ENCODE measurements around the gene CPNE1.

CPNE1 gene

DNA sequence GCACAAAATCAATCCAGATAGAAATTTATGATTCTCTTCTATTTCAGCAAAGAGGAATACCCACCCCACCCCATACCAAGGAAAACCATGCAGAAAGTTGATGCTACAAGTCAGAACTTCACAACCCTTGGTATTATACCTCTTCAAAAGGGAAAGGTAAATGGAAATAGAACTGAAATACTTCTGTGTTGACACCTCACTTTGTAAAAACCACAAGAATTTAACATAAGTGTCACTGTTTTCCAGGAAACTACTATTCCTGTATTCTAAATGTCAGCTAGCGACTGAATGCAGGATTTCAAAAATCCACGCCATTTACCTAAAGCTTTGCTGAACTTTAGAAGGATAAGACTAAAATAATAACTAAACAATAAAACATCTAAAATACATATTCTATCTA is 3.6 kb downstream of the CPNE1 start:
- H3K4me3 ChIP-seq (replicated peaks; ENCODE audit: insufficient read depth, low read length), result no peak overlapping the region
- no peaks in the 10 kb centered on the region for H3K27me3 ChIP-seq (ENCODE audit: insufficient read depth, poor library complexity, severe bottlenecking)
- TF ChIP-seq, protein P1, sequence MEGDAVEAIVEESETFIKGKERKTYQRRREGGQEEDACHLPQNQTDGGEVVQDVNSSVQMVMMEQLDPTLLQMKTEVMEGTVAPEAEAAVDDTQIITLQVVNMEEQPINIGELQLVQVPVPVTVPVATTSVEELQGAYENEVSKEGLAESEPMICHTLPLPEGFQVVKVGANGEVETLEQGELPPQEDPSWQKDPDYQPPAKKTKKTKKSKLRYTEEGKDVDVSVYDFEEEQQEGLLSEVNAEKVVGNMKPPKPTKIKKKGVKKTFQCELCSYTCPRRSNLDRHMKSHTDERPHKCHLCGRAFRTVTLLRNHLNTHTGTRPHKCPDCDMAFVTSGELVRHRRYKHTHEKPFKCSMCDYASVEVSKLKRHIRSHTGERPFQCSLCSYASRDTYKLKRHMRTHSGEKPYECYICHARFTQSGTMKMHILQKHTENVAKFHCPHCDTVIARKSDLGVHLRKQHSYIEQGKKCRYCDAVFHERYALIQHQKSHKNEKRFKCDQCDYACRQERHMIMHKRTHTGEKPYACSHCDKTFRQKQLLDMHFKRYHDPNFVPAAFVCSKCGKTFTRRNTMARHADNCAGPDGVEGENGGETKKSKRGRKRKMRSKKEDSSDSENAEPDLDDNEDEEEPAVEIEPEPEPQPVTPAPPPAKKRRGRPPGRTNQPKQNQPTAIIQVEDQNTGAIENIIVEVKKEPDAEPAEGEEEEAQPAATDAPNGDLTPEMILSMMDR (IDR thresholded peaks at IDR 0.05; ENCODE audit: insufficient read depth, low read length), result no peak
- TF ChIP-seq POLR2AphosphoS5 (IDR thresholded peaks at IDR 0.05; ENCODE audit: low read depth), result no peak
- TF ChIP-seq, protein P2, sequence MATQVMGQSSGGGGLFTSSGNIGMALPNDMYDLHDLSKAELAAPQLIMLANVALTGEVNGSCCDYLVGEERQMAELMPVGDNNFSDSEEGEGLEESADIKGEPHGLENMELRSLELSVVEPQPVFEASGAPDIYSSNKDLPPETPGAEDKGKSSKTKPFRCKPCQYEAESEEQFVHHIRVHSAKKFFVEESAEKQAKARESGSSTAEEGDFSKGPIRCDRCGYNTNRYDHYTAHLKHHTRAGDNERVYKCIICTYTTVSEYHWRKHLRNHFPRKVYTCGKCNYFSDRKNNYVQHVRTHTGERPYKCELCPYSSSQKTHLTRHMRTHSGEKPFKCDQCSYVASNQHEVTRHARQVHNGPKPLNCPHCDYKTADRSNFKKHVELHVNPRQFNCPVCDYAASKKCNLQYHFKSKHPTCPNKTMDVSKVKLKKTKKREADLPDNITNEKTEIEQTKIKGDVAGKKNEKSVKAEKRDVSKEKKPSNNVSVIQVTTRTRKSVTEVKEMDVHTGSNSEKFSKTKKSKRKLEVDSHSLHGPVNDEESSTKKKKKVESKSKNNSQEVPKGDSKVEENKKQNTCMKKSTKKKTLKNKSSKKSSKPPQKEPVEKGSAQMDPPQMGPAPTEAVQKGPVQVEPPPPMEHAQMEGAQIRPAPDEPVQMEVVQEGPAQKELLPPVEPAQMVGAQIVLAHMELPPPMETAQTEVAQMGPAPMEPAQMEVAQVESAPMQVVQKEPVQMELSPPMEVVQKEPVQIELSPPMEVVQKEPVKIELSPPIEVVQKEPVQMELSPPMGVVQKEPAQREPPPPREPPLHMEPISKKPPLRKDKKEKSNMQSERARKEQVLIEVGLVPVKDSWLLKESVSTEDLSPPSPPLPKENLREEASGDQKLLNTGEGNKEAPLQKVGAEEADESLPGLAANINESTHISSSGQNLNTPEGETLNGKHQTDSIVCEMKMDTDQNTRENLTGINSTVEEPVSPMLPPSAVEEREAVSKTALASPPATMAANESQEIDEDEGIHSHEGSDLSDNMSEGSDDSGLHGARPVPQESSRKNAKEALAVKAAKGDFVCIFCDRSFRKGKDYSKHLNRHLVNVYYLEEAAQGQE (IDR thresholded peaks at IDR 0.05; ENCODE audit: insufficient replicate concordance, low read depth), result no peak
- no peak for TF ChIP-seq GABPA (IDR thresholded peaks at IDR 0.05; ENCODE audit: low read depth)
- TF ChIP-seq SPI1 (IDR thresholded peaks at IDR 0.05; ENCODE audit: borderline replicate concordance, low read depth), result no peak
- no peak overlapping the region; the same call in 1 of the 2 replicates for H3K27ac ChIP-seq (replicated peaks)
- no peak for DNase-seq (ENCODE audit: low read depth in 1 of 2, low spot score in 1 of 2)

DNA sequence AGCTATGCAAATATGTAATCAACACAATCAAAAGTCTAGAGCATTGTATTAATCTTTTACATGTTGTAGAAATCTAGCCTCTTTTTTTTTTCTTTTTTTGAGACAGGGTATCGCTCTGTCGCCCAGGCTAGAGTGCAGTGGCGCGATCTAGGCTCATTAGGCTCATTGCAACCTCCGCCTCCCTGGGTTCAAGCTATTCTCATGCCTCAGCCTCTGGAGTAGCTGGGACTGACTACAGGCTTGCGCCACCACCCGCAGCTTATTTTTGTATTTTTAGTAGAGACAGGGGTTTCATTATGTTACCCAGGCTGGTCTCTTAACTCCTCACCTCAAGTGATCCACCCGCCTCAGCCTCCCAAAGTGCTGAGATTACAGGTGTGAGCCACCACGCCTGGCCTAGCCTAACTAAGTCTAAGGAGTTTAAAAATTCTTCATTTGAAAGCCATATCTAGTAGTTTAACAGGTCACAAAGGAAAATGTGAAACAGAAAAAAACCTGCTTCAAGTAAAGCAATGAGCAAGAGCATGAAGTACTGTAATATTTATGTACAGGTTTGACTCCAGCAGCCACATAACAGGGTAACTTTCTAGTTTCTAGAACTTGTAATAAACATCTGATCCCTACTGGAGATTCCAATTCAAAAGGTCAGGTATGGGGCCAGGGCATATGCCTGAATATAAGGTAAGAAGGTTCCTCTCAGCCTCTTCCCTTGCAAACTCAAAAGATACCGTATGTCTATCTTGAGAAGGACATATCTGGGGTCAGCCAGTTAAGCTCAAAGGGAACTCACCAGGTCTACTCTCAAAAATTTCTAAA is 4.4 kb downstream of the CPNE1 start:
- no peak overlapping the region; the same call in 1 of the 2 replicates for H3K27ac ChIP-seq (replicated peaks)
- no peak for DNase-seq (ENCODE audit: low read depth in 1 of 2, low spot score in 1 of 2)
- no peaks in the 10 kb centered on the region for H3K27me3 ChIP-seq (ENCODE audit: insufficient read depth, poor library complexity, severe bottlenecking)
- TF ChIP-seq, protein P2 (IDR thresholded peaks at IDR 0.05; ENCODE audit: insufficient replicate concordance, low read depth), result no peak
- TF ChIP-seq POLR2AphosphoS5 (IDR thresholded peaks at IDR 0.05; ENCODE audit: low read depth) (no peak), GABPA (IDR thresholded peaks at IDR 0.05; ENCODE audit: low read depth) (no peak), SPI1 (IDR thresholded peaks at IDR 0.05; ENCODE audit: borderline replicate concordance, low read depth) (no peak)
- TF ChIP-seq, protein P1 (IDR thresholded peaks at IDR 0.05; ENCODE audit: insufficient read depth, low read length), result no peak
- no peak overlapping the region for H3K4me3 ChIP-seq (replicated peaks; ENCODE audit: insufficient read depth, low read length)

- Histone ChIP-seq H3K27ac (replicated peaks) (no peak overlapping the region), H3K4me3 (replicated peaks; ENCODE audit: insufficient read depth, low read length) (no peak overlapping the region), H3K27me3 (ENCODE audit: insufficient read depth, poor library complexity, severe bottlenecking) (no peaks in the 10 kb centered on the region)
- DNase-seq (ENCODE audit: low read depth in 1 of 2, low spot score in 1 of 2), result no peak
- no peak for TF ChIP-seq POLR2AphosphoS5 (IDR thresholded peaks at IDR 0.05; ENCODE audit: low read depth)
- TF ChIP-seq, protein P2 (IDR thresholded peaks at IDR 0.05; ENCODE audit: insufficient replicate concordance, low read depth), result no peak
- TF ChIP-seq GABPA (IDR thresholded peaks at IDR 0.05; ENCODE audit: low read depth), result no peak
- no peak for TF ChIP-seq SPI1 (IDR thresholded peaks at IDR 0.05; ENCODE audit: borderline replicate concordance, low read depth)
- TF ChIP-seq, protein P1 (IDR thresholded peaks at IDR 0.05; ENCODE audit: insufficient read depth, low read length), result no peak
Observed at GRCh38 chr20:35657271-35657670, 7.4 kb downstream of the CPNE1 start.

Measured in HL-60 (cell line).